Lower leg skin (tissue), 4 donors: ENCODE measurements around the gene GPR135. TPM values are rescaled to one million over a fixed set of nuclear protein-coding genes. Genes with fewer than 3 reads are reported as not detected.

ENCODE experiments used
- DNase-seq, 2 donors: peaks; one replicate each; pipeline ENCODE4 v3.0.0-alpha.2; 2019; ENCODE audit warnings: low spot score in 2 of 2
- H3K4me3 ChIP-seq: fragments of 200-600 bp; sonication (generic); 2 replicates; pipeline ENCODE4 v1.5.1; 2017; ENCODE audit warnings: mild to moderate bottlenecking, low read depth; ENCODE audit not compliant: poor library complexity, severe bottlenecking
- CTCF ChIP-seq, 3 donors: fragments of 450-650 bp; IDR thresholded peaks; one replicate each; pipeline ENCODE4 v1.5.1; 2016; ENCODE audit warnings: antibody characterized with exemption in 3 of 3, mild to moderate bottlenecking in 3 of 3, moderate library complexity in 2 of 3
- POLR2A ChIP-seq, 2 donors: fragments of 450-650 bp; IDR thresholded peaks; one replicate each; pipeline ENCODE4 v1.6.1; 2016 to 2017; ENCODE audit warnings: antibody characterized with exemption in 2 of 2, mild to moderate bottlenecking in 1 of 2, moderate library complexity in 1 of 2
- WGBS, 2 donors: methylation state at CpG; one replicate each; pipeline ENCODE4 v1.1.5; 2018; 5-methylcytosine and 5-hydroxymethylcytosine counted together
- intact Hi-C: fragments of 100-400 bp; cut with DNase I; formaldehyde crosslinking; loops from one replicate; pipeline ENCODE4 v1.15.0; 2023; ENCODE audit warnings: low total_unique reads
- total RNA-seq, 4 donors: library from RNA; depleted of rRNA; stranded (reverse); fragments of >200 nt; gene quantifications; one replicate each; pipeline ENCODE4 v1.1.0, GENCODE V29; 2016

Gene GPR135
- total RNA-seq, 4 donors from 2014 or later = 1.4 to 3.5 (median 2.2) TPM

GRCh38 chr14:59424341-59425071, 40.7 kb downstream of the GPR135 start:
- DNase-seq = no peak
- no peak for TF ChIP-seq CTCF (IDR thresholded peaks at IDR 0.05)
- TF ChIP-seq POLR2A (IDR thresholded peaks at IDR 0.05) = no peak
- H3K4me3 ChIP-seq = no peak overlapping the region
- WGBS, 2 donors = 50 to 55% methylated on average over 4 of the region's 4 CpGs
- intact Hi-C loops = no loop called here

GRCh38 chr14:59422069-59422881, 42.9 kb downstream of the GPR135 start:
- no peak for DNase-seq
- no peak overlapping the region for H3K4me3 ChIP-seq
- 68 to 74% methylated on average over 7 of the region's 7 CpGs for WGBS, 2 donors
- no peak for TF ChIP-seq CTCF (IDR thresholded peaks at IDR 0.05)
- no peak for TF ChIP-seq POLR2A (IDR thresholded peaks at IDR 0.05)
- intact Hi-C loops = no loop called here

- TF ChIP-seq CTCF (IDR thresholded peaks at IDR 0.05) (no peak), POLR2A (IDR thresholded peaks at IDR 0.05) (no peak)
- H3K4me3 ChIP-seq = no peak overlapping the region
- no peak for DNase-seq
- intact Hi-C loops = no loop called here
- 42 to 54% methylated on average over 2 of the region's 2 CpGs for WGBS, 2 donors
Observed at GRCh38 chr14:59419303-59419702, 45.9 kb downstream of the GPR135 start.

- H3K4me3 ChIP-seq = no peak overlapping the region
- TF ChIP-seq POLR2A (IDR thresholded peaks at IDR 0.05) = no peak
- 75 to 91% methylated on average over 5 to 6 of the region's 6 CpGs for WGBS, 2 donors
- intact Hi-C loops = no loop called here
- DNase-seq = no peak
Observed at GRCh38 chr14:59417311-59417710, 47.9 kb downstream of the GPR135 start.

GRCh38 chr14:59415836-59416602, 49.2 kb downstream of the GPR135 start:
- no peak for TF ChIP-seq POLR2A (IDR thresholded peaks at IDR 0.05)
- TF ChIP-seq CTCF (IDR thresholded peaks at IDR 0.05) = no peak
- 70 to 84% methylated on average over 5 of the region's 5 CpGs for WGBS, 2 donors
- DNase-seq = no peak
- H3K4me3 ChIP-seq = no peak overlapping the region
- intact Hi-C loops = no loop called here

Other genes starting within 250 kb of the GPR135 start
- gene L3HYPDH, start 19.0 kb upstream of the GPR135 start, total RNA-seq = 10 to 100 TPM in 3 of 4 donors, 1 to 10 TPM in 1; 7.1 to 28.1 (median 16.8) TPM
- gene JKAMP, start 19.1 kb upstream of the GPR135 start, total RNA-seq = 10 to 100 TPM; 37.0 to 62.5 (median 47.6) TPM
- not detected for gene CCDC175, start 111.4 kb upstream of the GPR135 start, total RNA-seq